NCI-H1092 treated with DMSO at 0.1 percent for 48 hours (cell line): ENCODE measurements around the gene PLEKHA7.

Source experiments
- DNase-seq: peaks from one replicate; lab custom pipeline; 2025; lab: John Stamatoyannopoulos, UW

PLEKHA7 gene

GRCh38 chr11:16805938-16806337 lies 208.3 kb downstream of the PLEKHA7 start:
- DNase-seq = peak; percentile 47

GRCh38 chr11:16804104-16804947 lies 209.9 kb downstream of the PLEKHA7 start:
- DNase-seq = no peak

- DNase-seq = no peak
Measured at GRCh38 chr11:16801288-16801980, 212.8 kb downstream of the PLEKHA7 start.

- no peak for DNase-seq
Measured at GRCh38 chr11:16800382-16800781, 213.8 kb downstream of the PLEKHA7 start.

- DNase-seq = no peak
Measured at GRCh38 chr11:16799890-16800289, 214.3 kb downstream of the PLEKHA7 start.

- no peak for DNase-seq
Measured at GRCh38 chr11:16799221-16799620, 215.0 kb downstream of the PLEKHA7 start.

GRCh38 chr11:16797776-16798175 lies 216.4 kb downstream of the PLEKHA7 start:
- DNase-seq = no peak

- DNase-seq = no peak
Measured at GRCh38 chr11:16796311-16796710, 217.9 kb downstream of the PLEKHA7 start.

GRCh38 chr11:16795146-16795545 lies 219.1 kb downstream of the PLEKHA7 start:
- DNase-seq = no peak

GRCh38 chr11:16794047-16794818 lies 220.0 kb downstream of the PLEKHA7 start:
- DNase-seq = no peak

- DNase-seq = no peak
Measured at GRCh38 chr11:16793511-16793910, 220.7 kb downstream of the PLEKHA7 start.

- DNase-seq = no peak
Measured at GRCh38 chr11:16793009-16793408, 221.2 kb downstream of the PLEKHA7 start.

- no peak for DNase-seq
Measured at GRCh38 chr11:16792426-16792825, 221.8 kb downstream of the PLEKHA7 start.

- DNase-seq = no peak
Measured at GRCh38 chr11:16791191-16791961, 222.8 kb downstream of the PLEKHA7 start.

- DNase-seq = no peak
Measured at GRCh38 chr11:16790486-16791190, 223.6 kb downstream of the PLEKHA7 start.

- no peak for DNase-seq
Measured at GRCh38 chr11:16789560-16790485, 224.4 kb downstream of the PLEKHA7 start.

- DNase-seq = no peak
Measured at GRCh38 chr11:16789063-16789420, 225.2 kb downstream of the PLEKHA7 start.

GRCh38 chr11:16788141-16789062 lies 225.8 kb downstream of the PLEKHA7 start:
- peak; percentile 37 for DNase-seq
